B cell (primary cell): Measurements from ENCODE around the gene MNAT1.

Experiments
- EZH2 ChIP-seq: IDR thresholded peaks from 2 replicates; pipeline ENCODE4 v1.6.1; 2012; ENCODE audit warnings: borderline replicate concordance, low read depth, mild to moderate bottlenecking, moderate library complexity, low read length; ENCODE audit not compliant: insufficient read depth, poor library complexity, severe bottlenecking
- TF ChIP-seq, protein P1 (sequence below): fragments of 200-600 bp; IDR thresholded peaks from one replicate; pipeline ENCODE4 v1.8.0; 2022; ENCODE audit warnings: antibody characterized with exemption, mild to moderate bottlenecking

- TF ChIP-seq, protein P1, sequence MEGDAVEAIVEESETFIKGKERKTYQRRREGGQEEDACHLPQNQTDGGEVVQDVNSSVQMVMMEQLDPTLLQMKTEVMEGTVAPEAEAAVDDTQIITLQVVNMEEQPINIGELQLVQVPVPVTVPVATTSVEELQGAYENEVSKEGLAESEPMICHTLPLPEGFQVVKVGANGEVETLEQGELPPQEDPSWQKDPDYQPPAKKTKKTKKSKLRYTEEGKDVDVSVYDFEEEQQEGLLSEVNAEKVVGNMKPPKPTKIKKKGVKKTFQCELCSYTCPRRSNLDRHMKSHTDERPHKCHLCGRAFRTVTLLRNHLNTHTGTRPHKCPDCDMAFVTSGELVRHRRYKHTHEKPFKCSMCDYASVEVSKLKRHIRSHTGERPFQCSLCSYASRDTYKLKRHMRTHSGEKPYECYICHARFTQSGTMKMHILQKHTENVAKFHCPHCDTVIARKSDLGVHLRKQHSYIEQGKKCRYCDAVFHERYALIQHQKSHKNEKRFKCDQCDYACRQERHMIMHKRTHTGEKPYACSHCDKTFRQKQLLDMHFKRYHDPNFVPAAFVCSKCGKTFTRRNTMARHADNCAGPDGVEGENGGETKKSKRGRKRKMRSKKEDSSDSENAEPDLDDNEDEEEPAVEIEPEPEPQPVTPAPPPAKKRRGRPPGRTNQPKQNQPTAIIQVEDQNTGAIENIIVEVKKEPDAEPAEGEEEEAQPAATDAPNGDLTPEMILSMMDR = no peak
- TF ChIP-seq EZH2 = no peak
Measured at GRCh38 chr14:60777856-60778578, 43.5 kb downstream of the MNAT1 start.
